Stimulated activated CD8-positive, alpha-beta memory T cell treated with anti-CD3 and anti-CD28 coated beads, Interleukin-15, amount 100 ng/mL, for 4 hours (primary cell): ENCODE measurements around the gene ADAMTS17.
"Not testable (repeated sequence)": the region's sequence is repeated elsewhere in the genome, so short reads cannot be mapped to it uniquely, and the experiment has no call there.

Source experiments
- DNase-seq, 2 donors: peaks; one replicate each; pipeline ENCODE4 v3.0.0-alpha.2; 2020; ENCODE audit warnings: low read depth in 2 of 2

Gene ADAMTS17

GRCh38 chr15:99980752-99981151 is 361.0 kb downstream of the ADAMTS17 start:
- no peak for DNase-seq

- not testable (repeated sequence) for DNase-seq
These were observed 361.9 kb downstream of the ADAMTS17 start for GRCh38 chr15:99979886-99980285.

GRCh38 chr15:99979371-99979770 is 362.4 kb downstream of the ADAMTS17 start:
- DNase-seq: no peak

GRCh38 chr15:99978426-99978825 is 363.3 kb downstream of the ADAMTS17 start:
- no peak for DNase-seq

GRCh38 chr15:99977929-99978328 is 363.8 kb downstream of the ADAMTS17 start:
- no peak for DNase-seq

GRCh38 chr15:99976811-99977271 is 364.9 kb downstream of the ADAMTS17 start:
- no peak for DNase-seq

GRCh38 chr15:99976000-99976399 is 365.8 kb downstream of the ADAMTS17 start:
- DNase-seq: no peak

GRCh38 chr15:99974246-99974645 is 367.5 kb downstream of the ADAMTS17 start:
- no peak for DNase-seq

GRCh38 chr15:99973351-99973750 is 368.4 kb downstream of the ADAMTS17 start:
- DNase-seq: no peak

GRCh38 chr15:99970891-99971430 is 370.8 kb downstream of the ADAMTS17 start:
- no peak for DNase-seq

- DNase-seq: no peak
These were observed 372.4 kb downstream of the ADAMTS17 start for GRCh38 chr15:99969261-99969920.

GRCh38 chr15:99967841-99968371 is 373.9 kb downstream of the ADAMTS17 start:
- no peak for DNase-seq

- no peak for DNase-seq
These were observed 375.0 kb downstream of the ADAMTS17 start for GRCh38 chr15:99966815-99967214.

- no peak for DNase-seq
These were observed 376.4 kb downstream of the ADAMTS17 start for GRCh38 chr15:99965376-99965775.

- no peak for DNase-seq
These were observed 377.8 kb downstream of the ADAMTS17 start for GRCh38 chr15:99963976-99964375.

- DNase-seq: no peak
These were observed 378.5 kb downstream of the ADAMTS17 start for GRCh38 chr15:99963096-99963825.

- DNase-seq: no peak
These were observed 379.7 kb downstream of the ADAMTS17 start for GRCh38 chr15:99962006-99962561.

GRCh38 chr15:99961011-99961441 is 380.7 kb downstream of the ADAMTS17 start:
- no peak for DNase-seq

GRCh38 chr15:99959326-99959725 is 382.4 kb downstream of the ADAMTS17 start:
- no peak for DNase-seq

GRCh38 chr15:99958426-99959097 is 383.2 kb downstream of the ADAMTS17 start:
- no peak for DNase-seq

GRCh38 chr15:99957642-99958013 is 384.1 kb downstream of the ADAMTS17 start:
- no peak for DNase-seq
